Measurements from ENCODE around the gene BPIFB1. TPM values are rescaled to one million over a fixed set of nuclear protein-coding genes. Genes with fewer than 3 reads are reported as not detected.

BPIFB1 gene
- total and polyA plus RNA-seq, 9 donors, result 0.15 TPM; not detected in 8

GRCh38 chr20:33272155-33272873 lies 10.7 kb upstream of the BPIFB1 start:
- Histone ChIP-seq H3K27ac (no peak overlapping the region), H3K4me3 (no peak overlapping the region), H3K9me3 (no peaks in the 10 kb centered on the region), H3K27me3 (no peaks in the 10 kb centered on the region), H3K36me3 (no peaks in the 10 kb centered on the region), H3K4me1 (ENCODE audit: insufficient read depth) (no peaks in the 10 kb centered on the region)
- intact Hi-C loops (cut with DNase I), result no loop called here
- no peak for DNase-seq
- no peak for TF ChIP-seq POLR2A (IDR thresholded peaks at IDR 0.05)
- TF ChIP-seq EP300 (IDR thresholded peaks at IDR 0.05), result no peak
- no peak for TF ChIP-seq CTCF (IDR thresholded peaks at IDR 0.05)
- WGBS, 3 donors, result 84 to 85% (median 84%) methylated on average over 10 of the region's 10 CpGs

GRCh38 chr20:33273117-33273851 lies 9.7 kb upstream of the BPIFB1 start:
- 55 to 63% (median 60%) methylated on average over 13 of the region's 13 CpGs for WGBS, 3 donors
- intact Hi-C loops (cut with DNase I), result no loop called here
- no peak for DNase-seq
- Histone ChIP-seq H3K4me1 (ENCODE audit: insufficient read depth) (no peaks in the 10 kb centered on the region), H3K9me3 (no peaks in the 10 kb centered on the region), H3K4me3 (no peak overlapping the region), H3K36me3 (no peaks in the 10 kb centered on the region), H3K27me3 (no peaks in the 10 kb centered on the region), H3K27ac (no peak overlapping the region)
- TF ChIP-seq CTCF (IDR thresholded peaks at IDR 0.05) (no peak), EP300 (IDR thresholded peaks at IDR 0.05) (no peak), POLR2A (IDR thresholded peaks at IDR 0.05) (no peak)

- no peaks in the 10 kb centered on the region for H3K27me3 ChIP-seq
- WGBS, 3 donors, result 67 to 68% (median 67%) methylated on average over 8 of the region's 8 CpGs
Observed at GRCh38 chr20:33275215-33275614, 7.8 kb upstream of the BPIFB1 start.

GRCh38 chr20:33275871-33276270 lies 7.1 kb upstream of the BPIFB1 start:
- no peak overlapping the region for H3K27ac ChIP-seq
- TF ChIP-seq POLR2A (IDR thresholded peaks at IDR 0.05) (no peak), CTCF (IDR thresholded peaks at IDR 0.05) (no peak), EP300 (IDR thresholded peaks at IDR 0.05) (no peak)
- DNase-seq, result no peak
- WGBS, 3 donors, result 35 to 39% (median 37%) methylated on average over 3 of the region's 3 CpGs
- intact Hi-C loops (cut with DNase I), result no loop called here
- no peaks in the 10 kb centered on the region for H3K4me1 ChIP-seq (ENCODE audit: insufficient read depth)
- H3K27me3 ChIP-seq, result no peaks in the 10 kb centered on the region
- H3K36me3 ChIP-seq, result no peaks in the 10 kb centered on the region
- no peak overlapping the region for H3K4me3 ChIP-seq
- H3K9me3 ChIP-seq, result no peaks in the 10 kb centered on the region

More at GRCh38 chr20:33275215-33275614, 7.8 kb upstream of the BPIFB1 start:
- no peaks in the 10 kb centered on the region for H3K4me1 ChIP-seq (ENCODE audit: insufficient read depth)
- TF ChIP-seq CTCF (IDR thresholded peaks at IDR 0.05) (no peak), POLR2A (IDR thresholded peaks at IDR 0.05) (no peak), EP300 (IDR thresholded peaks at IDR 0.05) (no peak)
- H3K4me3 ChIP-seq, result no peak overlapping the region
- H3K27ac ChIP-seq, result no peak overlapping the region
- intact Hi-C loops (cut with DNase I), result no loop called here
- H3K36me3 ChIP-seq, result no peaks in the 10 kb centered on the region
- H3K9me3 ChIP-seq, result no peaks in the 10 kb centered on the region
- DNase-seq, result no peak

Measured in ovary (tissue), 9 donors.